ENCODE measurements around the gene MMP1.

GRCh38 chr11:102813484-102813883 lies 15.5 kb upstream of the MMP1 start:
- no peak for TF ChIP-seq CTCF (IDR thresholded peaks at IDR 0.05)
- no peak for TF ChIP-seq USF2 (CRISPR knock-in tag; IDR thresholded peaks at IDR 0.05)
- TF ChIP-seq NFYB (CRISPR knock-in tag; conservative IDR thresholded peaks at IDR 0.05; ENCODE audit: low read depth) = no peak
- no peak for TF ChIP-seq PRDM15 (CRISPR knock-in tag; IDR thresholded peaks at IDR 0.05)
- no peak for TF ChIP-seq SMAD3 (CRISPR knock-in tag; IDR thresholded peaks at IDR 0.05; ENCODE audit: borderline replicate concordance)
- TF ChIP-seq HMGXB4 (CRISPR knock-in tag; IDR thresholded peaks at IDR 0.05) = no peak
- no peak for TF ChIP-seq MLX (CRISPR knock-in tag; IDR thresholded peaks at IDR 0.05)
- no peak for TF ChIP-seq IRF2 (CRISPR knock-in tag; IDR thresholded peaks at IDR 0.05; ENCODE audit: borderline replicate concordance, low read depth)
- TF ChIP-seq NR1H2 (CRISPR knock-in tag; IDR thresholded peaks at IDR 0.05) = no peak
- no peak for TF ChIP-seq ZNF281 (CRISPR knock-in tag; IDR thresholded peaks at IDR 0.05)
- TF ChIP-seq SP1 (CRISPR knock-in tag; conservative IDR thresholded peaks at IDR 0.05) = no peak

Data from WTC11 (cell line).